Measurements from ENCODE around the gene ADO. TPM values are rescaled to one million over a fixed set of nuclear protein-coding genes. Genes with fewer than 3 reads are reported as not detected.

Gene ADO
- total and polyA plus RNA-seq, 9 of the 15 experiments (the other 6 are each of a cell fraction or from before 2014, with no cell fraction given) = 3.0 to 20.0 (median 16.1) TPM

- TF ChIP-seq, protein P1, sequence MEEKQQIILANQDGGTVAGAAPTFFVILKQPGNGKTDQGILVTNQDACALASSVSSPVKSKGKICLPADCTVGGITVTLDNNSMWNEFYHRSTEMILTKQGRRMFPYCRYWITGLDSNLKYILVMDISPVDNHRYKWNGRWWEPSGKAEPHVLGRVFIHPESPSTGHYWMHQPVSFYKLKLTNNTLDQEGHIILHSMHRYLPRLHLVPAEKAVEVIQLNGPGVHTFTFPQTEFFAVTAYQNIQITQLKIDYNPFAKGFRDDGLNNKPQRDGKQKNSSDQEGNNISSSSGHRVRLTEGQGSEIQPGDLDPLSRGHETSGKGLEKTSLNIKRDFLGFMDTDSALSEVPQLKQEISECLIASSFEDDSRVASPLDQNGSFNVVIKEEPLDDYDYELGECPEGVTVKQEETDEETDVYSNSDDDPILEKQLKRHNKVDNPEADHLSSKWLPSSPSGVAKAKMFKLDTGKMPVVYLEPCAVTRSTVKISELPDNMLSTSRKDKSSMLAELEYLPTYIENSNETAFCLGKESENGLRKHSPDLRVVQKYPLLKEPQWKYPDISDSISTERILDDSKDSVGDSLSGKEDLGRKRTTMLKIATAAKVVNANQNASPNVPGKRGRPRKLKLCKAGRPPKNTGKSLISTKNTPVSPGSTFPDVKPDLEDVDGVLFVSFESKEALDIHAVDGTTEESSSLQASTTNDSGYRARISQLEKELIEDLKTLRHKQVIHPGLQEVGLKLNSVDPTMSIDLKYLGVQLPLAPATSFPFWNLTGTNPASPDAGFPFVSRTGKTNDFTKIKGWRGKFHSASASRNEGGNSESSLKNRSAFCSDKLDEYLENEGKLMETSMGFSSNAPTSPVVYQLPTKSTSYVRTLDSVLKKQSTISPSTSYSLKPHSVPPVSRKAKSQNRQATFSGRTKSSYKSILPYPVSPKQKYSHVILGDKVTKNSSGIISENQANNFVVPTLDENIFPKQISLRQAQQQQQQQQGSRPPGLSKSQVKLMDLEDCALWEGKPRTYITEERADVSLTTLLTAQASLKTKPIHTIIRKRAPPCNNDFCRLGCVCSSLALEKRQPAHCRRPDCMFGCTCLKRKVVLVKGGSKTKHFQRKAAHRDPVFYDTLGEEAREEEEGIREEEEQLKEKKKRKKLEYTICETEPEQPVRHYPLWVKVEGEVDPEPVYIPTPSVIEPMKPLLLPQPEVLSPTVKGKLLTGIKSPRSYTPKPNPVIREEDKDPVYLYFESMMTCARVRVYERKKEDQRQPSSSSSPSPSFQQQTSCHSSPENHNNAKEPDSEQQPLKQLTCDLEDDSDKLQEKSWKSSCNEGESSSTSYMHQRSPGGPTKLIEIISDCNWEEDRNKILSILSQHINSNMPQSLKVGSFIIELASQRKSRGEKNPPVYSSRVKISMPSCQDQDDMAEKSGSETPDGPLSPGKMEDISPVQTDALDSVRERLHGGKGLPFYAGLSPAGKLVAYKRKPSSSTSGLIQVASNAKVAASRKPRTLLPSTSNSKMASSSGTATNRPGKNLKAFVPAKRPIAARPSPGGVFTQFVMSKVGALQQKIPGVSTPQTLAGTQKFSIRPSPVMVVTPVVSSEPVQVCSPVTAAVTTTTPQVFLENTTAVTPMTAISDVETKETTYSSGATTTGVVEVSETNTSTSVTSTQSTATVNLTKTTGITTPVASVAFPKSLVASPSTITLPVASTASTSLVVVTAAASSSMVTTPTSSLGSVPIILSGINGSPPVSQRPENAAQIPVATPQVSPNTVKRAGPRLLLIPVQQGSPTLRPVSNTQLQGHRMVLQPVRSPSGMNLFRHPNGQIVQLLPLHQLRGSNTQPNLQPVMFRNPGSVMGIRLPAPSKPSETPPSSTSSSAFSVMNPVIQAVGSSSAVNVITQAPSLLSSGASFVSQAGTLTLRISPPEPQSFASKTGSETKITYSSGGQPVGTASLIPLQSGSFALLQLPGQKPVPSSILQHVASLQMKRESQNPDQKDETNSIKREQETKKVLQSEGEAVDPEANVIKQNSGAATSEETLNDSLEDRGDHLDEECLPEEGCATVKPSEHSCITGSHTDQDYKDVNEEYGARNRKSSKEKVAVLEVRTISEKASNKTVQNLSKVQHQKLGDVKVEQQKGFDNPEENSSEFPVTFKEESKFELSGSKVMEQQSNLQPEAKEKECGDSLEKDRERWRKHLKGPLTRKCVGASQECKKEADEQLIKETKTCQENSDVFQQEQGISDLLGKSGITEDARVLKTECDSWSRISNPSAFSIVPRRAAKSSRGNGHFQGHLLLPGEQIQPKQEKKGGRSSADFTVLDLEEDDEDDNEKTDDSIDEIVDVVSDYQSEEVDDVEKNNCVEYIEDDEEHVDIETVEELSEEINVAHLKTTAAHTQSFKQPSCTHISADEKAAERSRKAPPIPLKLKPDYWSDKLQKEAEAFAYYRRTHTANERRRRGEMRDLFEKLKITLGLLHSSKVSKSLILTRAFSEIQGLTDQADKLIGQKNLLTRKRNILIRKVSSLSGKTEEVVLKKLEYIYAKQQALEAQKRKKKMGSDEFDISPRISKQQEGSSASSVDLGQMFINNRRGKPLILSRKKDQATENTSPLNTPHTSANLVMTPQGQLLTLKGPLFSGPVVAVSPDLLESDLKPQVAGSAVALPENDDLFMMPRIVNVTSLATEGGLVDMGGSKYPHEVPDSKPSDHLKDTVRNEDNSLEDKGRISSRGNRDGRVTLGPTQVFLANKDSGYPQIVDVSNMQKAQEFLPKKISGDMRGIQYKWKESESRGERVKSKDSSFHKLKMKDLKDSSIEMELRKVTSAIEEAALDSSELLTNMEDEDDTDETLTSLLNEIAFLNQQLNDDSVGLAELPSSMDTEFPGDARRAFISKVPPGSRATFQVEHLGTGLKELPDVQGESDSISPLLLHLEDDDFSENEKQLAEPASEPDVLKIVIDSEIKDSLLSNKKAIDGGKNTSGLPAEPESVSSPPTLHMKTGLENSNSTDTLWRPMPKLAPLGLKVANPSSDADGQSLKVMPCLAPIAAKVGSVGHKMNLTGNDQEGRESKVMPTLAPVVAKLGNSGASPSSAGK (IDR thresholded peaks at IDR 0.05) = peak; percentile 48
- TF ChIP-seq ZSCAN32 (CRISPR knock-in tag; IDR thresholded peaks at IDR 0.05) = 0 out of 2 replicates have a peak, but pooled peaks have one; percentile 6
- TF ChIP-seq NCOA6 (IDR thresholded peaks at IDR 0.05) = peak; percentile 70; the same call in 1 of the 2 replicates
- peak; percentile 59 for TF ChIP-seq ZBTB9 (CRISPR knock-in tag; IDR thresholded peaks at IDR 0.05)
- TF ChIP-seq, protein P2, sequence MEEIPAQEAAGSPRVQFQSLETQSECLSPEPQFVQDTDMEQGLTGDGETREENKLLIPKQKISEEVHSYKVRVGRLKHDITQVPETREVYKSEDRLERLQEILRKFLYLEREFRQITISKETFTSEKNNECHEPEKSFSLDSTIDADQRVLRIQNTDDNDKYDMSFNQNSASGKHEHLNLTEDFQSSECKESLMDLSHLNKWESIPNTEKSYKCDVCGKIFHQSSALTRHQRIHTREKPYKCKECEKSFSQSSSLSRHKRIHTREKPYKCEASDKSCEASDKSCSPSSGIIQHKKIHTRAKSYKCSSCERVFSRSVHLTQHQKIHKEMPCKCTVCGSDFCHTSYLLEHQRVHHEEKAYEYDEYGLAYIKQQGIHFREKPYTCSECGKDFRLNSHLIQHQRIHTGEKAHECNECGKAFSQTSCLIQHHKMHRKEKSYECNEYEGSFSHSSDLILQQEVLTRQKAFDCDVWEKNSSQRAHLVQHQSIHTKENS (CRISPR knock-in tag; IDR thresholded peaks at IDR 0.05) = no peak
- peak; percentile 100 for TF ChIP-seq TFAP4 (CRISPR knock-in tag; IDR thresholded peaks at IDR 0.05; ENCODE audit: borderline replicate concordance)
- TF ChIP-seq ZBTB12 (CRISPR knock-in tag; IDR thresholded peaks at IDR 0.05) = peak; percentile 91
- TF ChIP-seq MBD2 (IDR thresholded peaks at IDR 0.05; ENCODE audit: borderline replicate concordance, low read depth) = peak; percentile 51; the same call in 1 of the 2 replicates
- peak; percentile 78 to 81 for TF ChIP-seq SIX5 (IDR thresholded peaks at IDR 0.05; ENCODE audit: borderline replicate concordance in 1 of 2, insufficient read depth in 1 of 2, low read depth in 1 of 2, low read length in 2 of 2)
Measured at GRCh38 chr10:62804356-62805230, at the start of gene ADO (continued).

All from K562 (cell line).